IPS DF 19.7 (cell line): ENCODE data around the gene ULK4.
"Not testable (repeated sequence)": the region's sequence is repeated elsewhere in the genome, so short reads cannot be mapped to it uniquely, and the experiment has no call there.

Source experiments
- DNase-seq: peaks from one replicate; pipeline ENCODE4 v3.0.0-alpha.2; 2013; ENCODE audit warnings: low read depth, low spot score

Gene ULK4

DNA sequence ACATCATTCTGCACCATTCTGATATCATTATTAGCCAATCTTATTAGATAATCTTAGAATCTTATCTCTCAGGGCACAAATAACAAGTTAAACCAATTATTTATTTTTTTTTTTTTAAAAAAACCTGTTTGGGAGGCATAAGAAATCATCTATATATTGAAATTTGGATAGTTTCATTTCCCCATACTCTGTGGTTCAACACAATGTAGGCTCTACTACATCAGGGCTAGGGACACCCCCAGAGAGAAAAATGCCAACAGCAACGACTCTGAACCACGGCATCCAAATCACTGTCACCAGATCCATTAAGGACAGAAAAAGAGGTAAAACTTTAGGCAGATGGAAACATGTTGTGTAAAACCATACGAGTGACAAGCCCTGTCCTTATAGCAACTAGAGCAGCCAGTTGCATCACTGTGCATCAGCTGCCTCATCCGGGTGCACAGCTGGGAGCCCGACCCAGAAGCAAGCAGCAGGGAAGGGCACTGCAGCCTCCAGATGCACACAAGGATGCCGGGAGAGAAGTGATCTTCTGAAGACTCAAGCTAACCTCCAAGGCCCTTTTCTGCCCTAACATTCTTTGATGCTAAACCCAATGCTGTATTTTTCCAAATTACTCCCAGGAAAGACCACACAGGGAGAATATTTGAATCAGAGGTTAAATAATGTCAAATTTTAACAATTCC is 381.5 kb downstream of the ULK4 start:
- DNase-seq: no peak

GRCh38 chr3:41579861-41580260 is 382.0 kb downstream of the ULK4 start:
- no peak for DNase-seq

DNA sequence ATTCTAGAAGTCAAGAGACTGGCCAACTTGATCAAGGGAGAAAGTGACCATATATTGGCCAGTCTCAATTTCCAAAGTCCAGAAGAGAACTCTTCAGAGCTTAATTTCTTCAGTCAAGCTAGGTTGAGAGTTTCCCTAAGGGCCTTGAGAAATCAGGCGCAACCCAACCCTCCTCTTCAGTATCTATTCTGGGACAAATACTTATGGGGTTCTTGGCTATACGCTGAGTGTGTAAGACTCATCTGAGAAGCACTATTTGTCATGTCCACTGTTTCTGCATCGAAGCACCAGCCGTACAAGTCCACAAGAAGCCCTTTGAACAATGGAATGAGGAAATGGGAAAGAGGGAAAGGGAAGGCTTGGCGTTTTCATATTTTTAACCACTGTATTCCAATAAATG is 383.1 kb downstream of the ULK4 start:
- DNase-seq: no peak

GRCh38 chr3:41575724-41576123 is 386.2 kb downstream of the ULK4 start:
- no peak for DNase-seq

GRCh38 chr3:41574900-41575299 is 387.0 kb downstream of the ULK4 start:
- DNase-seq: no peak

GRCh38 chr3:41573591-41573990 is 388.3 kb downstream of the ULK4 start:
- no peak for DNase-seq

DNA sequence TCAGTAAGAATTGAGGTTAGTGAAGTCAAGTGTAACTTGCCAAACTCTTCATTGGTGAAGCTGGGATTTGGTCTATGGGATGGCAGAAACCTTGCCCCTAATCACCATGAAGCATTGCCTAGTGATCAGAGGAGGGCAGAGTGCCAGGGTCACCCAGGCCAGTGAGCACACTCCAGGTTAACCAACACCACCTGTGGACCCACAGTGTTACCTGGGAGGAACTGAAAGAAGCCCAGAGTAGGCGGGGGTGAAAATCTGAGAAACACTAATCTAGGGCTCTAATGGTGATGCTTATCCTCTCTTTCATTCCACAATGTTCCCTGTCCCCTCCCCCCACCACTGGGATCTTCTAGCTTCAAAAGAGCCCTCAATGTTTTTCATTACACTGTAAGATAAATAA is 389.8 kb downstream of the ULK4 start:
- no peak for DNase-seq

GRCh38 chr3:41569632-41570305 is 392.1 kb downstream of the ULK4 start:
- DNase-seq: no peak

GRCh38 chr3:41565948-41566514 is 395.9 kb downstream of the ULK4 start:
- DNase-seq: no peak

GRCh38 chr3:41565003-41565402 is 396.9 kb downstream of the ULK4 start:
- DNase-seq: no peak

DNA sequence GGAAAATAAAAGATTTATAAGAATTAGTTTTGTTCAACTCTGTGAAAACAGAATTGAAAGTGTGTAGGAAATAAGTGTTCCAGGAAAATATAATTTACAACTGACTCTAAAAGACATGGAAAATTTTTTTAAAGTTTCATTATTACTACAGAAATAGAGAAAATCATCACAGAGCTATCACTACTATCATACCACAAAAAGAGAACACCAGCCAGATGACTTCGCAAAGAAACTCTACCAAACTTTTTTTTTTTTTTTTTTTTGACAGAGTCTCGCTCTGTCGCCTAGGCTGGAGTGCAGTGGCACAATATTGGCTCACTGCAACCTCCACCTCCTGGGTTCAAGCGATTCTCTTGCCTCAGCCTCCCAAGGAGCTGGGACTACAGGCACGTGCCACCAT is 405.7 kb downstream of the ULK4 start:
- not testable (repeated sequence) for DNase-seq

GRCh38 chr3:41532976-41533375 is 428.9 kb downstream of the ULK4 start:
- no peak for DNase-seq

DNA sequence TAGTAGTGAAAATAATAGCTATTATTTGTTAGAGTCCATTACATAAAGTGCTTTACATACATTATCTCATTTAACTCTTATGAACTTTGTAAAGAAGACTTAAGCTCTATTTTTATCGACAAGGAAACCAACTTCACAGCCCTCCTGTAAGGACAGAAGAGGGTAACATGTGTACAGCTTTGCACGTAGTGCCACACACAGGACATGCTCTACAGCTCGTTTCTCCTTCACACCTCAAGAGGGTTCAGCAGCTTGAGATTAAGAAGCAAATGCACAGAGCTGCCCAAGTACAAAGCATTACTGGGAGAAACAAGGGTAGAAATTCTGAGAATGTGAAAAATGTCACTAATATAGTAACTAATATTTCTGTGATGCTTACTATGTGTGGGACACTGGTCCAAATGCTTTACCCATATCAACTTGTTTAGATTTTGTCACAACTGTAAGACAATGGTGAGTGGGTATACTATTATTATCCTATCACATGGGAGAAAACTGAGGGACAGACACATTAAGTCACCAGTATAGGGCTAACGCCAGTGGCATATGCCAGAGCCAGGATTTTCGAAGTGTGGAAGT is 434.8 kb downstream of the ULK4 start:
- no peak for DNase-seq

DNA sequence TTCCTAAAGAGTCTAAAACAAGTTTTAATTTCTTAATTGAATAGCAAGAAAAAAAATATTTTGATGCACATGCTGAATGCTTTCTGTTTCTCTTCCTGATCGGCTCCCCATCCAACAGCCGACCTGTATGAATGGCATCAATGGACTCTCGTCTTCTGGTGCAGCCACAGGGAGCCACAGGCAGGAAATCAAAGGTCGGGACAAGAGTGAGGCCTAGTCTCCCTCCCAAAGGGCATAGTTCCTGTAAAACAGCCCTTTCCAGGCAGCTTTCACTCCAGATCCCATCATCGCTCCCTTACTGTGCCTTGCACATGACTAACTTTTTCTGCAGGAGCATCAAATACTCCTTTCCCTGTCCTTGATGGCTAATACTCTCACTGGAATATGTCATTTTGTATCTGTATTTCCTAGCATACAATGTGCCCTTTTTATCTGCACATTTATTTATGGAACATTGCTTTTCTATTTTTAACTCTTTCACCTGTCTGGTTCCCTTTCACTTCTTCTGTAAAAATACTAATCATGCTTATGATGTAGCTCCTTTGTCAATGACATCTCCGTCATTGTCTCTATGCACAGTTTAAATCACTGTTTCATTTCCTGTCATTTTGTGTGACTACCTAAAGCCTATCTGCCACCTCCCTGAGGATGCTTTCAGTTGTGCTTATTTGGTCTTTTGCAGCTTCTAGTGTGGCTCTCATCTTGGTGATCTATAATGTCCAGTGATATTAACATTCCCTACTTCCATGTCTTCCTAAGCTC is 436.4 kb downstream of the ULK4 start:
- DNase-seq: no peak

GRCh38 chr3:41523897-41524296 is 438.0 kb downstream of the ULK4 start:
- no peak for DNase-seq

GRCh38 chr3:41522612-41523011 is 439.3 kb downstream of the ULK4 start:
- DNase-seq: no peak

- no peak for DNase-seq
Observed at GRCh38 chr3:41521010-41521655, 440.8 kb downstream of the ULK4 start.

DNA sequence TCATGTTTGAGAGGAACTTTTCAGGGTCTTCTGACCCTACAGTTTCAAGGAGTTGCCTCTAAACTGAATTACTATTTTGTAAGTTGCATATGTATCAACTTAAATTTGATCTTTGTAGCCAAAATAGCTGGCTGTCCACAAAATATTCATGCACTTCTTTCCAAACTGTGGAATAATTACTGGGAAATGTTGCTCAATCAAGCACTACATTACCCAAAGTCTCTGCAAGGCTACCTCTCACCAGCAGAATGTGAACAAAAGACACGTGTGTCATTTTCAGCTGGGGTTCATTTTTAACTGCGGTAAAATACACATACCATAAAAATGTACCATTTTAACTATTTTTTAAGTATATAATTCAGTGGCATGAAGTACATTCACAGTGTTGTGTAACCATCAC is 442.2 kb downstream of the ULK4 start:
- no peak for DNase-seq

- DNase-seq: no peak
Observed at GRCh38 chr3:41518626-41519025, 443.3 kb downstream of the ULK4 start.

GRCh38 chr3:41508063-41508696 is 453.7 kb downstream of the ULK4 start:
- peak; percentile 3 for DNase-seq
